ENCODE data around the gene BACH1.

- no peak for TF ChIP-seq REST (IDR thresholded peaks at IDR 0.05; ENCODE audit: insufficient read depth in 1 of 2, low read depth in 2 of 2, low read length in 1 of 2)
- TF ChIP-seq CTCF (IDR thresholded peaks at IDR 0.05), result no peak
- TF ChIP-seq POLR2AphosphoS5 (IDR thresholded peaks at IDR 0.05; ENCODE audit: low read depth, low read length), result no peak
Measured at GRCh38 chr21:29333406-29333805, 34.7 kb downstream of the BACH1 start.
